Trophoblast cell (in vitro differentiated cells and primary cell): ENCODE results near the gene CGB1.
"Not testable (repeated sequence)": the region's sequence is repeated elsewhere in the genome, so short reads cannot be mapped to it uniquely, and the experiment has no call there.

ENCODE experiments used
- DNase-seq, 2 donors: peaks; one replicate each; pipeline ENCODE4 v3.0.0-alpha.2; 2016
- H2AFZ ChIP-seq: 2 replicates; pipeline ENCODE4 v1.6.1; 2013; ENCODE audit warnings: low read length, moderate library complexity, mild to moderate bottlenecking; ENCODE audit not compliant: insufficient read depth, poor library complexity
- H2AK5ac ChIP-seq: 2 replicates; pipeline ENCODE4 v1.6.1; 2013; ENCODE audit warnings: mild to moderate bottlenecking, low read length
- H2BK120ac ChIP-seq: 2 replicates; pipeline ENCODE4 v1.6.1; 2013; ENCODE audit warnings: low read length, mild to moderate bottlenecking, moderate library complexity; ENCODE audit not compliant: insufficient read depth, poor library complexity
- H2BK12ac ChIP-seq: 2 replicates; pipeline ENCODE4 v1.6.1; 2013; ENCODE audit warnings: mild to moderate bottlenecking, low read length, moderate library complexity
- H2BK5ac ChIP-seq: 2 replicates; pipeline ENCODE4 v1.6.1; 2013; ENCODE audit warnings: low read length, low read depth, moderate library complexity, mild to moderate bottlenecking; ENCODE audit not compliant: poor library complexity
- H3K14ac ChIP-seq: 2 replicates; pipeline ENCODE4 v1.6.1; 2013; ENCODE audit warnings: mild to moderate bottlenecking, low read length
- H3K18ac ChIP-seq: 2 replicates; pipeline ENCODE4 v1.6.1; 2013; ENCODE audit warnings: mild to moderate bottlenecking, low read length
- H3K23ac ChIP-seq: 2 replicates; pipeline ENCODE4 v1.6.1; 2013; ENCODE audit warnings: low read length
- H3K27ac ChIP-seq: 2 replicates; pipeline ENCODE4 v1.5.1; 2013; ENCODE audit warnings: low read depth, mild to moderate bottlenecking, inconsistent platforms, low read length, moderate library complexity
- H3K27me3 ChIP-seq: 2 replicates; pipeline ENCODE4 v1.6.1; 2013; ENCODE audit warnings: inconsistent platforms, mild to moderate bottlenecking, low read length, moderate library complexity; ENCODE audit not compliant: insufficient read depth
- H3K36me3 ChIP-seq, 2 experiments: 1 replicate in 1 of 2; 2 replicates in 1 of 2; pipeline ENCODE4 v1.6.1; 2013; ENCODE audit warnings: low read length in 2 of 2, mild to moderate bottlenecking in 2 of 2, moderate library complexity in 1 of 2; ENCODE audit not compliant: insufficient read depth in 2 of 2, control insufficient read depth in 1 of 2
- H3K4ac ChIP-seq: 2 replicates; pipeline ENCODE4 v1.6.1; 2013; ENCODE audit warnings: low read depth, mild to moderate bottlenecking, low read length, moderate library complexity
- H3K4me1 ChIP-seq, 2 experiments: 1 replicate in 1 of 2; 2 replicates in 1 of 2; pipeline ENCODE4 v1.6.1; 2013; ENCODE audit warnings: low read length in 2 of 2, mild to moderate bottlenecking in 2 of 2, moderate library complexity in 1 of 2; ENCODE audit not compliant: insufficient read depth in 2 of 2, control insufficient read depth in 1 of 2
- H3K4me2 ChIP-seq: 2 replicates; pipeline ENCODE4 v1.6.1; 2013; ENCODE audit warnings: inconsistent platforms, mild to moderate bottlenecking, low read length, moderate library complexity
- H3K4me3 ChIP-seq: 2 replicates; pipeline ENCODE4 v1.5.1; 2013; ENCODE audit warnings: mild to moderate bottlenecking, low read depth, low read length, inconsistent platforms
- H3K79me1 ChIP-seq: one replicate; pipeline ENCODE4 v1.6.1; 2013; ENCODE audit warnings: low read length
- H3K79me2 ChIP-seq: 2 replicates; pipeline ENCODE4 v1.6.1; 2013; ENCODE audit warnings: low read length, mild to moderate bottlenecking; ENCODE audit not compliant: control insufficient read depth, insufficient read depth, poor library complexity
- H3K9ac ChIP-seq: 2 replicates; pipeline ENCODE4 v1.6.1; 2013; ENCODE audit warnings: mild to moderate bottlenecking, low read length
- H3K9me3 ChIP-seq: 2 replicates; pipeline ENCODE4 v1.6.1; 2013; ENCODE audit warnings: low read depth, mild to moderate bottlenecking, control low read depth, inconsistent platforms, low read length; ENCODE audit not compliant: insufficient read depth
- H4K12ac ChIP-seq: 2 replicates; pipeline ENCODE4 v1.6.1; 2013; ENCODE audit warnings: low read depth, mild to moderate bottlenecking, low read length, moderate library complexity
- H4K8ac ChIP-seq: 2 replicates; pipeline ENCODE4 v1.6.1; 2013; ENCODE audit warnings: low read depth, mild to moderate bottlenecking, low read length, moderate library complexity
- H4K91ac ChIP-seq: one replicate; pipeline ENCODE4 v1.6.1; 2013; ENCODE audit warnings: low read depth, mild to moderate bottlenecking, low read length, moderate library complexity
- WGBS: extraction: QIAGEN DNeasy Blood & Tissue Kit; methylation state at CpG from one replicate; pipeline ENCODE4 v1.1.7; 2013; ENCODE audit warnings: missing lambda C conversion rate; ENCODE audit not compliant: insufficient read length, insufficient coverage; ENCODE audit errors: extremely low coverage; 5-methylcytosine and 5-hydroxymethylcytosine counted together

The CGB1 gene

GRCh38 chr19:49020931-49021895, 15.5 kb downstream of the CGB1 start:
- no peak overlapping the region for H2BK120ac ChIP-seq

GRCh38 chr19:49020342-49020741, 16.4 kb downstream of the CGB1 start:
- Histone ChIP-seq H4K12ac (no peak overlapping the region), H3K23ac (no peak overlapping the region), H3K4me2 (no peak overlapping the region), H3K79me2 (no peaks in the 10 kb centered on the region), H4K91ac (no peak overlapping the region), H3K9ac (no peak overlapping the region), H3K4me1 (peaks cover 5 to 11% of the 10 kb centered on the region in 2 experiments), H3K4me3 (no peak overlapping the region), H2BK12ac (no peak overlapping the region), H2AK5ac (no peak overlapping the region), H3K27ac (no peak overlapping the region), H2BK120ac (no peak overlapping the region), H3K79me1 (peaks cover 4% of the 10 kb centered on the region), H4K8ac (no peak overlapping the region), H2BK5ac (no peak overlapping the region), H3K27me3 (peaks cover 7% of the 10 kb centered on the region), H3K9me3 (peaks cover 1% of the 10 kb centered on the region), H3K14ac (no peak overlapping the region), H3K18ac (no peak overlapping the region), H2AFZ (no peak overlapping the region), H3K36me3 (peaks cover 6 to 8% of the 10 kb centered on the region in 2 experiments), H3K4ac (no peak overlapping the region)
- WGBS, result no CpG with 5 or more reads among the region's 11 CpGs
- no peak for DNase-seq

More at GRCh38 chr19:49020931-49021895, 15.5 kb downstream of the CGB1 start:
- Histone ChIP-seq H4K8ac (no peak overlapping the region), H3K4ac (no peak overlapping the region), H4K12ac (no peak overlapping the region), H2BK12ac (no peak overlapping the region), H3K18ac (no peak overlapping the region), H3K9me3 (peaks cover 1% of the 10 kb centered on the region), H3K79me1 (peaks cover 4% of the 10 kb centered on the region), H2AK5ac (no peak overlapping the region), H3K4me2 (no peak overlapping the region), H3K14ac (no peak overlapping the region), H3K36me3 (peaks cover 0 to 1% of the 10 kb centered on the region in 2 experiments), H3K9ac (no peak overlapping the region), H3K4me3 (no peak overlapping the region), H2BK5ac (no peak overlapping the region), H4K91ac (no peak overlapping the region), H3K23ac (no peak overlapping the region), H3K4me1 (peaks cover 5 to 11% of the 10 kb centered on the region in 2 experiments), H3K27me3 (peaks cover 7% of the 10 kb centered on the region), H2AFZ (no peak overlapping the region), H3K27ac (no peak overlapping the region), H3K79me2 (no peaks in the 10 kb centered on the region)
- DNase-seq, result no peak
- no CpG with 5 or more reads among the region's 16 CpGs for WGBS

GRCh38 chr19:49019242-49019932, 17.3 kb downstream of the CGB1 start:
- Histone ChIP-seq H4K8ac (no peak overlapping the region), H3K79me2 (no peaks in the 10 kb centered on the region), H3K27me3 (peaks cover 7% of the 10 kb centered on the region), H3K79me1 (peaks cover 10% of the 10 kb centered on the region), H2BK5ac (no peak overlapping the region), H2BK12ac (no peak overlapping the region), H4K91ac (no peak overlapping the region), H3K36me3 (peaks cover 15 to 18% of the 10 kb centered on the region in 2 experiments), H2AFZ (peak overlapping the region; percentile 25), H3K18ac (no peak overlapping the region), H3K9ac (no peak overlapping the region), H3K27ac (no peak overlapping the region), H2AK5ac (no peak overlapping the region), H2BK120ac (no peak overlapping the region), H3K4me1 (peaks cover 5 to 11% of the 10 kb centered on the region in 2 experiments), H3K4ac (no peak overlapping the region), H3K4me2 (no peak overlapping the region), H3K9me3 (peaks cover 1% of the 10 kb centered on the region), H3K4me3 (no peak overlapping the region), H4K12ac (no peak overlapping the region), H3K14ac (no peak overlapping the region), H3K23ac (no peak overlapping the region)
- peak in 1 of 2 donors; percentile 53 for DNase-seq
- no CpG with 5 or more reads among the region's 41 CpGs for WGBS

GRCh38 chr19:49018388-49019241, 18.1 kb downstream of the CGB1 start:
- H2BK12ac ChIP-seq, H3K27me3 ChIP-seq, H3K27ac ChIP-seq, H3K9me3 ChIP-seq, H4K12ac ChIP-seq, H2AFZ ChIP-seq, H3K18ac ChIP-seq, H2AK5ac ChIP-seq, H3K23ac ChIP-seq, H2BK120ac ChIP-seq, H3K9ac ChIP-seq, H4K8ac ChIP-seq, H3K4ac ChIP-seq, H3K4me3 ChIP-seq, H2BK5ac ChIP-seq, DNase-seq, H3K79me2 ChIP-seq, H3K14ac ChIP-seq: not testable (repeated sequence)
- Histone ChIP-seq H3K36me3 (peaks cover 22 to 23% of the 10 kb centered on the region in 2 experiments), H4K91ac (peak overlapping the region; percentile 52), H3K4me2 (peak overlapping the region; percentile 61), H3K79me1 (peaks cover 10% of the 10 kb centered on the region), H3K4me1 (peaks cover 5 to 11% of the 10 kb centered on the region in 2 experiments)
- no CpG with 5 or more reads among the region's 50 CpGs for WGBS
